NCI-H345 (cell line): ENCODE data around the gene LYPD8.
"Not testable (repeated sequence)": the region's sequence is repeated elsewhere in the genome, so short reads cannot be mapped to it uniquely, and the experiment has no call there.

ENCODE experiments used
- DNase-seq: peaks from one replicate; lab custom pipeline; 2025; lab: John Stamatoyannopoulos, UW

The LYPD8 gene, protein sequence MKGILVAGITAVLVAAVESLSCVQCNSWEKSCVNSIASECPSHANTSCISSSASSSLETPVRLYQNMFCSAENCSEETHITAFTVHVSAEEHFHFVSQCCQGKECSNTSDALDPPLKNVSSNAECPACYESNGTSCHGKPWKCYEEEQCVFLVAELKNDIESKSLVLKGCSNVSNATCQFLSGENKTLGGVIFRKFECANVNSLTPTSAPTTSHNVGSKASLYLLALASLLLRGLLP

DNA sequence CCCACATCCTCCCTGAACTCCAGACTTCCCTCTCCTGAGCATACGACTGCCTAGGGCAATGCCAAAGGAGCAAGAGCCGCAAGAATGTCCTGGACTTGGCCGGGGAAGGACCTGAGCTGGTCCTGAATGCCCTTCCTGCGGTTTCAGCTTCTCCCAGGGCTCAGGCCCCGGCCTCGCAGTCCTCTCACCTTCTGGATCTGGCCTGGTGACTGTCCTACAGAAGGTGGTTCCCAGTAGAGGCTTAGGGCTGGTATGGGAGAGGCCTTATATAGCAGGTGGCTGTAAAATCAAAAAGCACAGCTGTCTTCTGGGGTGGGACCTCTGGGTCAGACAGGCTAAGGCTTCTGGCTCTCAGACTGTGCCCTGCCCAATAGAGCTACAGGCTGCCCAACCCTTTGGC lies at the start of gene LYPD8:
Gene LYPD8, minus strand, starts transcription at position 243 of the 400 bp plus-strand sequence. CDS start 4,678 bp downstream, outside the sequence.
- DNase-seq, result no peak

DNA sequence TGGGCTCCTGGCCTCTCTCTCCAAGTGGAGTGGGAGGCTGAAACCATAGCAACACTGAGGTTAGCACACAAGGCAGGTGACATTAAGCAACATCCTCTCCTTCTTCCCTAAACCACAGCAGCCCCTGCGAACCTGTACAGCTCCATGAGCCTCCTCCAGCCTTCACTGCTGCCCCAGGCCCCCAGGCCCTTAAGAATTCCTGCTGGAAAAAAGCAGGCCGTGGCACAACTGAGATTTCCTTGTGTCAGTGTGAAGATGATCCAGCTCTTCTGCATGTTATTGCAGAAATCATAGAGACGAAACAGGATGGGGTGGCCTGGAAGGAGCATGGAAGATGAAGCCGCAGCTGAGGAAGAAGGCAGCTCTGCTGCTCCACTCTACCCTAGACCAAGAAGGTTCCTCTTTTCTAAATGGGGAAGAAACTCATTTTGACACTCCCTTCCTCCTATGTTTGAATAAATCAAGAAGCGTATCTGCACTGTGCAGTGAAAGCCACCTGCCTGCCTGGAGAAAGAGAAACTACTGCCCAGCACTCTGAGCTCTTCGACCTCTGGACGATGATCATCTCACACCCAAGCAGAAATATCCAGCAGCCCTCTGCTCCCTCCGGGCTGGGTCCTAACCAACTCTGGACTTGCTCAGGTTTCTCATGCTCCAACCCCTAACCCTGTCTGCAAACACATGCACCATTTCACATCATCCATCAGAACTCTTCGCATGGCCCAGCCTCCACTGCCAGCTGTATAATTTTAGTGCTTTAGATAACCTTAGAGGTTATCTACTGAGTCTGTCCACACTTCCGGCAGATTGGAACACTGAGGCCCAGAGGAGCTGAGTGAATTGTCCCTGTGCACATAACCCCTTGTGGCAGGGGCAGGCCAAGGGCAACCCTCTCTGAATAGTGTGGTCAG lies 49.5 kb upstream of the LYPD8 start:
- DNase-seq, result no peak

DNA sequence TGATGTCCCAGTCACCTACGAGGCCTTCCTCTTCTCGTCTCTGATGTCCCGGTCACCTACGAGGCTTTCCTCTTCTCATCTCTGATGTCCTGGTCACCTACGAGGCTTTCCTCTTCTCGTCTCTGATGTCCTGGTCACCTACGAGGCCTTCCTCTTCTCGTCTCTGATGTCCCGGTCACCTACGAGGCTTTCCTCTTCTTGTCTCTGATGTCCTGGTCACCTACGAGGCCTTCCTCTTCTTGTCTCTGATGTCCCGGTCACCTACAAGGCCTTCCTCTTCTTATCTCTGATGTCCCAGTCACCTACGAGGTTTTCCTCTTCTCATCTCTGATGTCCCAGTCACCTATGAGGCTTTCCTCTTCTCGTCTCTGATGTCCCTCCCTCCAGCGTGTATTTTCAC lies 47.9 kb upstream of the LYPD8 start:
- not testable (repeated sequence) for DNase-seq

DNA sequence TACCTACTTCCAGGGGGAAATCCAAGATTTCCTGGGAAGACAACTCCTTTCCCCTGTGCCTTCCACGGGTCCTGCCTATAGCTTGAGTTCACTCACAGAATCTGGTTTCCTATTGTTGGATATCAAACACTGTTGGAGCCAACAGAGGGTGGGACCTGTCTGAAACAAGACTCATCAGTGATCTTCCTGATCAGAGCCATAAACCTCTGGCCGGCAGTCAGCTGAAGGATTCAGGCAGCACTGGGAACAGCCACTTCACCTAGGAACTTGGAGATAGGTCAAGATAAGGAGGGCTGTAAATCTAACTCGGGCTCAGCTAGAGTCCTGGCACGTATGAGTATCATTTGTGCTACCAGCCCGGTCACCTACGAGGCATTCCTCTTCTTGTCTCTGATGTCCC lies 46.9 kb upstream of the LYPD8 start:
- DNase-seq, result no peak

DNA sequence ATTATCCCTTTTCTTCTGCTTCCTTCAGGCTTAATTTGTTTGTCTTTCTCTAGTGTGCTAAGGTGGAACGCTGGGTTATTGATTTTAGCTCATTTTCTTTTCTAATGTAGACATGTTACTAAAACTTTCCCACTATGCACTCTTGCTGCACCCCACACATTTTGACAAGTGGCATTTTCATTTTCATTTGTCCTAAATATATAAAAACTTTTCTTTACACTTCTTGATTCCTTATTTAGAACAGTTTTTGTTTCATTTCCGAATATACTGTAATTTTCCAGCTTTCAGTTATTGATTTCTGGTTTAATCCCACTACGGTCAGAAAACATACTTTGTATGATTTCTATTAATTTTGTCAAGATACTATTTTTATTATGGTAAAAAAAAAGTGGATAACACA lies 44.9 kb upstream of the LYPD8 start:
- DNase-seq, result no peak

DNA sequence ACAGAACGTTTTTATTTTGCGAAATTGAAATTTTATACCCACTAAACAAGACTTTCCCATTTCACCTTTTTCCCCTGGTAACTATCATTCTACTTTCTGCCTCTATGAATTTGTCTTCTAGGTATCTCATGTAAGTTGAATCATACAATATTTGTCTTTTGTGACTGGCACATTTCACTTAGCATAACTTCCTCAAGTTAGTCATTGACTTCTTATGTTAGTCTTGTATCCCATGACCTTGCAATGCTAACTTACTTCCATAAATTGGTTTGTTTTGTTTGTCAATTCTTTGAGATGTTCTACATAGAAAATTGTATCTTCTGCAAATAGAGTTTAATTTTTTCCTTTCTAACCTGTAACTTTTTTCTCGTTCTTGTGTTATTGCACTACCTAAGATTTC lies 43.2 kb upstream of the LYPD8 start:
- no peak for DNase-seq

DNA sequence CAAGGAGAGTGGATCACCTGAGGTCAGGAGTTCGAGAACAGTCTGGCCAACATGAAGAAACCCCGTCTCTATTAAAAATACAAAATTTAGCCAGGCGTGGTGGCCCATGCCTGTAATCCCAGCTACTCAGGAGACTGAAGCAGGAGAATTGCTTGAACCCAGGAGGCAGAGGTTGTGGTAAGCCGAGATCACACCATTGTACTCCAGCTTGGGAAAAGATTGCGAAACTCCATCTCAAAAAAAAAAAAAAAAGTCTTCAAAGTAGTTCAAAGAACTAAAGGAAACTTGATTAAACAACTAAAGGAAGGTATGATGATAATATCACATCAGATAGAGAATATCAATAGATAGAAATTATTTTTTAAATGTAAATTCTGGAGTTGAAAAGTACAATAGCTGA lies 39.1 kb upstream of the LYPD8 start:
- DNase-seq, result not testable (repeated sequence)

DNA sequence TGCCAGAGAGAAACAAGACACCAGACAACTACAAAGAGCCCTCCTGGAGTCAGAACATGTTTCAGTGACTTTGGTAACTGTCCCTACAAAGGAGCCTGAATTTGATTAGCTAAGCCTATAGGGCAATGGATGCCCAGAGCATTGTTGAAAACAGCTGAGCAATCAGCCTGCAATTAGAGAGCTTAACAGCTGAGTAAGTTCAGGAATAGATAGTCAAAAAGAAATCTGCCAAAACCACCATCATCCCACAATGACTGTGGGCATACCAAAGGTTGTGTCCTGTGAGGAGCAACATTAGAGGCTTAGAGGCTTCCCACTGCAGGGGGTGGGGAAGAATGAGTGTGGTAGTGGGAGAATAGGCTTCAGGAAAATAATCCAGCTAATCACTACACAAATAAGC lies 38.0 kb upstream of the LYPD8 start:
- peak; percentile 1 for DNase-seq

DNA sequence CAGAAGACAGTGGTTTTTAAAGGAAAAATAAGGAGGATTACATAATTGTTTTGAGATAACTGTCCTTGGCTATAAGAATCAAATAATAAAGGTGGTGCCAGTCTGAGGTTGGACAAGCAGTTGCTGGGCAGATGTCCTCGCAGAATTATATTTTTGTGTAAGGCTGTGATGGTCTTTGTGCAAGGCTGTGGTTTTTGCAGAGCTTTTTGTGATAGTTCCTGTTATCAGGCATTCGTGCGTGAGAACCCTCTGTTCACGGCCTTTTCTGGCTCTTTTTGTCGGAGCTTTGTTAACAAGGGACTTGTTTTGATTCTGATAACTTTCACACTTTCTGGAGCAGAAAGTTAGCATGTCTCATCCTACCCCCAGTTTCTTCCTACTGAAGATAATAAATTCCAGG lies 36.8 kb upstream of the LYPD8 start:
- no peak for DNase-seq

DNA sequence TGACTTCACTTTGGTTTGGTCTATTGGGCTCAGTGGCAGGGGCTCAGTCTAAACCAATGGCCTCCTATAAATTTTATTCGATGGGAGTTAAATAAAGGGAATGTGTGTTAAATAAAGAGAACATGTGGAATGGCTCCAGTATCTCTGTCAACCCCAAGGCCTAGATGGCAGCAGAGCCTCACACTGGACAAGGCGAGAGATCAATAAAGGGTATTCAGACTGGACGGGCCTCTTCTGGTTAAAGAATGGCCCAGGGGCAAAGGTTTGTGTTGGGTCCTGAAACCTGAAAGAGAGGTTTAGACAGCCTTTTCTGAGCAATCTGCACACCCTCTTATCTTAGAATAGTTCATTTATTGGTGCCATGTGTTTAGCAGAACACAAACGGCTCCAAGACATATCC lies 35.5 kb upstream of the LYPD8 start:
- DNase-seq, result no peak

DNA sequence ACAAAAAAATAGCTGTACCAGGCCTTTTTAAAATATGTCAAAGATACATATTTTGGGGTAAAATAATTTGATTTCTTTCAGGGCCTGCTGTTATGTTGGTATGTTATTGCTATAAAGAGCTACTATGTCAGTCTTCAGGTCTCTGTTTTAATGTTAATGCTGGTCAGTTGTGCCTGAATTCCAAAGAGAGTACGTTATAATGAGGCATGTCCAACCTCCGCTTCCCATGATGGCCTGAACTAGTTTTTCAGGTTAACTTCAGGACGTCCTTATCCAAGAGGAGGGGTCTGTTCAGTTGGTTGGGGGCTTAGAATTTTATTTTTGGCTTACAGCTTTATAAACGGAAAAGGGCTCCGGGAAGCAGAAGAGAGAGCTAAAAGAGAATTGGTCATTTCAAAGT lies 34.9 kb upstream of the LYPD8 start:
- DNase-seq, result no peak

DNA sequence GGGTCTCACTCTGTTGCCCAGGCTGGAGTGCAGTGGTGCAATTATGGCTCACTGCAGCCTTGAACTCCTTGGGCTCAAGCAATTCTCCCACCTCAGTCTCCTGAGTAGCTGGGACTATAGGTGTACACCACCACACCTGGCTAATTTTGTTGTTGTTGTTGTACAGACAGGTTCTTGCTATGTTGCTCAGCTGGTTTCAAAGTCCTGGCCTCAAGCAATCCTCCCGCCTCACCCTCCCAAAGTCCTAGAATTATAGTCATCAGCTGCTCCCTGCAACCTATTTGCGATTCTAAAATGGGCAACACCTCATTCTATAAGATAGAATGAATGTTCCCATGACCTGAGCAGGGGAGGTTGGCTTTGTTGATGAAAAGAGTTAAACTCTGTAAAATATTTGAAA lies 33.8 kb upstream of the LYPD8 start:
- not testable (repeated sequence) for DNase-seq

DNA sequence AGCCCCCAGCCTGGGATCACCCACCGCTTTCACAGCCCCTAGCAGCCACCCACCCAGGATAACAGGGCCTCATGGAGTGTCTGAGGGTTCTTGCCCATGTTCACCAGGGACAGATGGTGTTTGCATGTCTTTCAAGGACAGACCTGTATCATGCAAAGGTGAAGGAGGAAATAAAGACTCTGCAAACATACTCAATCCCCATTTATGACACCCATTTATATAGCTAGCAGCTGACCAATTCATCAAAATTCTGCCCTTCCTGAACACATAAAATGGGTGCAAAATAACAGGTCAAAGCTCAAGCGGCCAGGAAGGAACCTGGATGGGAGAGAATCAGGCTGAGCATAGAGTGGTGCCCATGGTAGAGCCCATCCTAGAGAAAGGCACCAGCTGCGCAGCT lies 32.8 kb upstream of the LYPD8 start:
- no peak for DNase-seq

DNA sequence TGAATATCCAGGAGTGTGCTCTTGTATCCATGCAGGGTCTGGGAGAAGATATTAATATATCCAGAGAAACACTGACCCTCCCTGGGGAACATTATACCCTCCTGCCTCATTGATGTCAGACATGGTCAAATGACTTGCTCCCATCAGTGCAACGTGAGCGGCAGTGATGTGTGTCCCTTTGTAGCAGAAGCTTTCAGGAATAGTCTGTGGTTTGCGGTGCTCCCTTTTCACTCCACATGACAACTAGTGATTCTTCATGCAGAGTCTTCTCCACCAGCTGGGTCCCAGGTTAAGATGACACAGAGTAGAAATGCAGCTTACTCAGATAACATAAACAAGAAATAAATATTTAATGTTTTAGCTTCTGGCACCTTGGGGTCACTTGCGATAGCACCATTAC lies 31.9 kb upstream of the LYPD8 start:
- no peak for DNase-seq

DNA sequence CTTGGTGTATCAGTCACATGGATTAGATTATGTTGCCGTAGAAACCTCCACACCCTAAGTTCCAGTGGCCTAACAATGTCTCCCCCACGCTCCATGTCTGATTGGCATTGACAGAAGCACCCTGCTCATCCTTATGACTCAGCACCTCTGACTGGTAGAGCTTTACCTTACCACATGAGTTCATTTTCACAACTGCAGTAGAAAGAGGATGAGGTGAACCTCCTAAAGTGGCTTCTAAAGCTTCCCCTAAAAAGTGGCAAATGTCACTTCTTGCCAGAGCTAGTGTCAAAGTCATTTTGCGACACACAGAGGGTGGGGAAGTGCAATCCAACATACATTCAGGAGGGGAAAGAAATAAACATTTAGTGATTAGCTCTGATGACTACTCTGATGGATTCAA lies 30.6 kb upstream of the LYPD8 start:
- no peak for DNase-seq

DNA sequence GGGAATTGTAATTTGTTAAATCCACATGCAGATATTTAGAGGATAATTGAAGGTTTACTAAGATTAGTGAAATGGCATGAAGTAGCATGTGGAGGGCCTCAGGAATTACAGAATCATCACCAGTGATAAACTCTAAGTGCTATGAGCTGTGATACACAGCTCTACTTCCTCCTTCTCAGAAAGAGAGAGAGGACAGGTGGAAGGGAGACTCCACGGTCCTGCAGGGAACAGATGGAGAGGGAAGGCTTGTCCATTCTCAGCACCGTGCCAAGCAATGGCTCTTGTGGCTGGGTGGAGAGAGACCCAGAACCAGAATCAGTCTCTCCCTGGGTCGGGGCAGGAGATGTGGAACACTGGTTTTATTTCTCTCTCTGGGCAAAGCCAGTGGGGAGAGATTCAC lies 27.8 kb upstream of the LYPD8 start:
- no peak for DNase-seq

DNA sequence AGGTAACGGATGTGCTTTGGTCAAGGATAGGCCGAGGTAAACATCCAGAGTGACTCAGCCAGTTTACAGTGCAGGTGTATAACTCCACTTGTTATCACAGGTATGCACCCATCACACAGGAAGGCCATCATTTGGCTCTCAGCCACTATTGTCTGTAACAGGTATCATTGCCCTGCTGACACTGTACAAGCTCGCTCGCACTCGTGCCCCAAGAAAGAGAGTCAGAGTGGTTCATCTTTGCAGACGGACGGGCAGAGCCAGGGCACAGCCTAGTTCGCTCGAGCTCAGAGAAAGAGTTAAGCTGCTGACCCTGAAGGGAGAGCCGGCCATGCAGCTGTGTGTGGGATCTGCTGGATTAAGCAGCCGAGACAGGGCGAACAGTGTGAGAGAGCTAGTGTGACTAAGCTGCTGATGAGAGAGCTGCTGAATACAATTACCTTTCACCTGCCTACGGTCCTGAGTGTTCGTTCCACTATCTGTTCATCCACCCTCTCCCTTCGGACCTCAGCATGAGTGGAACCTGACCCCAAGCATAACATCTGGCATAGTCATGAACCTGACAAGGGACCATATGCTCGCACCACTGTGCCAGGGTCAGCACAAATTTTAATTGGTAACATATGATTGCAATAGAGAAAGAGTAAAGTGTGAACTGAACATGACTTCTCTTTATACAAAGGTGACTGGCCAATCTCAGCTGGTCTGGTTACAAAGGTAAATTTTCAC lies 27.0 kb upstream of the LYPD8 start:
- DNase-seq, result no peak

DNA sequence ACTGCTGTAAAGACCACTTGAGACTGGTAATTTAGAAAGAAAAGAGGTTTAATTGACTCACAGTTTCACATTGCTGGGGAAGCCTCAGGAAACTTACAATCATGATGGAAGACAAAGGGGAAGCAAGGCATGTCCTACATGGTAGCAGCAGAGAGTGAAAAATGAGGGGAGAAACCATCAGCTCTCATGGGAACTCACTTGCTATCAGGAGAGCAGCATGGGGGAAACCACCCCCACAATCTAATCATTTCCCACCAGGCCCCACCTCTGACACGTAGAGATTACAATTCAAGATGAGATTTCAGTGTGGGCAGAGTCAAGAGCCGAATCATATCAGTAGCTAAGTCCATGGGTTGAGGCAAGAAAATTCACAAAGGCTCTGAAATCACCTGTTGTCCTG lies 23.8 kb upstream of the LYPD8 start:
- no peak for DNase-seq

DNA sequence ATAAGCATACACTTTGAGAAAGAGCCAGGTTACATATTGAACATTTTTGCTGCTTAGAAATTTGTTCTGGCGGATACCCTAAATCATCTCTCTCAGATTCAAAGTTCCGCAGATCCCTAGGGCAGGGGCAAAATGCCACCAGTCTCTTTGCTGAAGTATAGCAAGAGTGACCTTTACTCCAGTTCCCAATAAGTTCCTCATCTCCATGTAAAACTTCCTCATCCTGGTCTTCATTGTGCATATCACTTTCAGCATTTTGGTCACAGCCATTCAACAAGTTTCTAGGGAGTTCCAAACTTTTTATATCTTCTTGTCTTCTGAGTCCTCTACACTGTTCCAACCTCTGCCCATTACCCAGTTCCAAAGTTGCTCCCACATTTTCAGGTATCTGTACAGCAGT lies 23.3 kb upstream of the LYPD8 start:
- DNase-seq, result no peak

DNA sequence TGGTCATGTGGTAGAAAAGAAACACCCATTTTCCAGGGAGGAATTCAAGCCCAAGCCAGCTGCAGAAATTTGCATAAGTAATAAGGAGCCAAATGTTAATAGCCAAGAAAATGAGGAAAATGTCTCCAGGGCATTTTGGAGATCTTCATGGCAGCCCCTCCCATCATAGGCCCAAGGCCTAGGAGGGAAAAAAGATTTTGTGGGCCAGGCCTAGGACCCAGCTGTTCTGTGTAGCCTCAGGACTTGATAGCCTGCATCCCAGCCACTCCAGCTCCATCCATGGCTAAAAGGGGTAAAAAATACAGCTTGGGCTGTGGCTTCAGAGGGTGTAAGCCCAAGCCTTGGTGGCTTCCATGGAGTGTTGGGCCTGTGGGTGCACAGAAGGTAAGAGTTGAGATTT lies 21.4 kb upstream of the LYPD8 start:
- DNase-seq, result no peak

DNA sequence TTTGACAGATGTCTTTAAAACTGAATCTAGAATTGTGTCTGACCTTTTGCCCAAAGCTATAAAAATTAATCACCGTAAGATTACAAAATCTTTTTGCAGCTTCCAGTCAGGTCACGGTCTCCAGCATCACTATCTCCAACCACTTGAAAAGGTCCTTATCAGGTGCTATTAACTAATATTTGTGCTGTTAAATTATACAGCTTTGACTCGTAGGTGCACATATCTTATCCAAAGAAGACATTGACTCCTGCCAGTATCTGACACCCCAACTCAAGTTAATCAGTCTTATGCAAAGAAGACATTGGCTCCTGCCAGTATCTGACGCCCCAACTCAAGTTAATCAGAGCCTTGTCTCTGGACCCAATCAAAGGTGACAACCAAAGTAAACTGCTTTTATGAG lies 19.9 kb upstream of the LYPD8 start:
- DNase-seq, result no peak

DNA sequence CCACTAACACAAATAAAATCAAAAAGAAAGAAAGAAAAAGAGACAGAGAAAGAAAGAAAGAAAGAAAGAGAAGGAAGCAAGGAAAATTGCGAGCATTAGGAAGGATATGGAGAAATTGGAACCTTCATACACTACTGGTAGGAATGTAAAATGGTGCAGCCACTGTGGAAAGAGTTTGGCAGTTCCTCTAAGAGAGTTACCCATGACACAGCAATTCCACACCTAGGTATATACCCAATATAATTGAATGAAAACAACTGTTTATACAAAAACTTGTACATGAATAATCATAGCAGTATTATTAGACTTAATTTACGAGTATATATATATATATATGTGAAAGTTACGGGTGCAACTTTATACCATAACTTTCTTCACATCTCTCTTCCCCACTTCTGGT lies 4.1 kb upstream of the LYPD8 start:
- DNase-seq, result no peak

DNA sequence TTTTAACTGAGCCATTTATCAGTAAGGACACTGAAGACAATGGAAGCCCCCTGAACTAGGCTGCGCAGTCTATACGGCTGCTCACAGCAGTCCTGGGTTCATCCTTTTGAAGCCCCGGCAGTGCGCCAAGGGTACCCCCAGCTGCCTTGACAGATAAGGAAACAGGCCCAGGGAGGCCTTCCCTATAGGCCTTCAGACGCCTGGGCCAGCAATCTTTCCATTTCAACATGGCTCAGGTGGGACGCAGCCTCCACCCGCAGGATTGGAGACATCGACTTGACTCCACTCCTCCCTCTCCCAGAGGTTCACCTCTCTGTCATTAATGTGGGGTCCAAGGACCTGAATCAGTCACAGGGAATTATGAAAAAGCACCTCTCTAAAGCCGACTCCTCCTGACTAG lies 2.8 kb upstream of the LYPD8 start:
- DNase-seq, result no peak
